H1 (cell line): ENCODE measurements around the gene SLMAP. TPM values are rescaled to one million over a fixed set of nuclear protein-coding genes. Genes with fewer than 3 reads are reported as not detected.

Experiments used
- CTCF ChIA-PET: fragments of 300-600 bp; sonication (Branson Sonifier 250); formaldehyde crosslinking; loops from one replicate; lab custom pipeline; 2021; ENCODE audit not compliant: partially characterized antibody; lab: Charles Lee
- POLR2A ChIA-PET: fragments of 300-600 bp; sonication (Branson Sonifier 250); formaldehyde crosslinking; loops from one replicate; lab custom pipeline; 2021; ENCODE audit warnings: inconsistent platforms; ENCODE audit not compliant: partially characterized antibody; lab: Charles Lee
- DNase-seq, 2 experiments: peaks; one replicate each; pipeline versions ENCODE4 v3.0.0 to v3.0.0-alpha.2; 2010 to 2022; ENCODE audit warnings: low spot score in 2 of 2, low read depth in 1 of 2, mixed read lengths in 1 of 2
- FAIRE-seq: peaks from 2 replicates; lab custom pipeline; 2011; peaks lifted over from hg19 to GRCh38; lab: Jason Lieb, UNC
- H2AFZ ChIP-seq: 2 replicates; pipeline ENCODE4 v1.8.1; 2012; ENCODE audit warnings: low read length, inconsistent platforms
- H2AK5ac ChIP-seq: 2 replicates; pipeline ENCODE4 v1.6.1; 2013; ENCODE audit warnings: low read depth, low read length
- H2BK120ac ChIP-seq: replicated peaks from 2 replicates; pipeline ENCODE3; 2013; ENCODE audit warnings: low read depth, low read length, inconsistent platforms
- H2BK12ac ChIP-seq: 2 replicates; pipeline ENCODE4 v1.6.1; 2013; ENCODE audit warnings: low read depth, low read length
- H2BK15ac ChIP-seq: 2 replicates; pipeline ENCODE4 v1.6.1; 2013; ENCODE audit warnings: low read length
- H2BK20ac ChIP-seq: 2 replicates; pipeline ENCODE4 v1.6.1; 2013; ENCODE audit warnings: low read length
- H2BK5ac ChIP-seq: 2 replicates; pipeline ENCODE4 v1.6.1; 2013; ENCODE audit warnings: low read depth, low read length
- H3K14ac ChIP-seq: 2 replicates; pipeline ENCODE4 v1.6.1; 2013; ENCODE audit warnings: inconsistent platforms; ENCODE audit not compliant: insufficient read length
- H3K18ac ChIP-seq: 2 replicates; pipeline ENCODE4 v1.6.1; 2013; ENCODE audit warnings: low read length; ENCODE audit errors: extremely low read depth
- H3K23ac ChIP-seq: 2 replicates; pipeline ENCODE4 v1.6.1; 2013; ENCODE audit warnings: inconsistent platforms; ENCODE audit not compliant: insufficient read length
- H3K23me2 ChIP-seq: 2 replicates; pipeline ENCODE4 v1.6.1; 2013; ENCODE audit warnings: low read depth, low read length
- H3K27ac ChIP-seq: 2 replicates; pipeline ENCODE4 v1.6.1; 2011; ENCODE audit warnings: low read depth, low read length, inconsistent platforms
- H3K27me3 ChIP-seq, 4 experiments: replicated peaks in 1 of 4; 1 replicate in 1 of 4; 2 replicates in 3 of 4; pipeline versions ENCODE4 v1.6.1 to v1.8.1; 2011 to 2013; ENCODE audit warnings: low read length in 3 of 4, mild to moderate bottlenecking in 3 of 4, inconsistent platforms in 2 of 4, mixed read lengths in 2 of 4, moderate library complexity in 1 of 4; ENCODE audit not compliant: control insufficient read depth in 3 of 4, insufficient read depth in 3 of 4; ENCODE audit errors: extremely low read depth in 1 of 4
- H3K36me3 ChIP-seq, 4 experiments: 2 replicates each; pipeline versions ENCODE4 v1.6.1 to v1.8.1; 2011 to 2013; ENCODE audit warnings: mild to moderate bottlenecking in 4 of 4, low read length in 3 of 4, moderate library complexity in 2 of 4, control low read depth in 1 of 4, inconsistent platforms in 1 of 4; ENCODE audit not compliant: insufficient read depth in 4 of 4, control insufficient read depth in 2 of 4
- H3K4ac ChIP-seq: replicated peaks from 2 replicates; pipeline ENCODE3; 2013; ENCODE audit warnings: low read length, low read depth, mixed read lengths, inconsistent platforms; ENCODE audit not compliant: insufficient read length
- H3K4me1 ChIP-seq, 4 experiments: replicated peaks in 1 of 4; 1 replicate in 1 of 4; 2 replicates in 3 of 4; pipeline versions ENCODE4 v1.6.1 to v1.8.1; 2011 to 2013; ENCODE audit warnings: low read length in 3 of 4, inconsistent platforms in 2 of 4, mixed read lengths in 1 of 4; ENCODE audit not compliant: insufficient read depth in 4 of 4, control insufficient read depth in 3 of 4
- H3K4me2 ChIP-seq, 2 experiments: 2 replicates each; pipeline versions ENCODE4 v1.6.1 to v1.8.1; 2011 to 2013; ENCODE audit warnings: low read depth in 2 of 2, low read length in 2 of 2, control low read depth in 1 of 2, inconsistent platforms in 1 of 2, mild to moderate bottlenecking in 1 of 2; ENCODE audit not compliant: insufficient read depth in 1 of 2
- H3K4me3 ChIP-seq, 4 experiments: fragments of 200-600, 300-600 bp in 1 of 4; sonication (generic), shearing (Covaris generic), sonication (Bioruptor Twin) in 1 of 4; 2 replicates each; pipeline versions ENCODE4 v1.5.1 to v1.8.1; 2011 to 2016; ENCODE audit warnings: low read length in 4 of 4, low read depth in 3 of 4, control low read depth in 2 of 4, inconsistent platforms in 2 of 4, mild to moderate bottlenecking in 2 of 4, mixed read lengths in 1 of 4, moderate library complexity in 1 of 4; ENCODE audit not compliant: insufficient read depth in 2 of 4; ENCODE audit errors: extremely low read depth in 1 of 4
- H3K56ac ChIP-seq: replicated peaks from 2 replicates; pipeline ENCODE3; 2013; ENCODE audit warnings: low read depth, mild to moderate bottlenecking, mixed read lengths, low read length, inconsistent platforms; ENCODE audit not compliant: insufficient read length
- H3K79me1 ChIP-seq: 2 replicates; pipeline ENCODE4 v1.6.1; 2013; ENCODE audit warnings: low read depth, low read length, control low read depth
- H3K79me2 ChIP-seq, 2 experiments: 2 replicates each; pipeline versions ENCODE4 v1.6.1 to v1.8.1; 2012 to 2013; ENCODE audit warnings: low read length in 2 of 2, mild to moderate bottlenecking in 2 of 2, inconsistent platforms in 1 of 2; ENCODE audit not compliant: insufficient read depth in 2 of 2, control insufficient read depth in 1 of 2
- H3K9ac ChIP-seq, 4 experiments: replicated peaks in 1 of 4; 1 replicate in 1 of 4; 2 replicates in 3 of 4; pipeline versions ENCODE4 v1.6.1 to v1.8.1; 2011 to 2013; ENCODE audit warnings: low read depth in 3 of 4, low read length in 3 of 4, control low read depth in 2 of 4, mild to moderate bottlenecking in 2 of 4, moderate library complexity in 2 of 4, inconsistent platforms in 1 of 4; ENCODE audit errors: extremely low read depth in 1 of 4
- H3K9me3 ChIP-seq, 2 experiments: 2 replicates each; pipeline versions ENCODE4 v1.6.1 to v1.8.1; 2012 to 2013; ENCODE audit warnings: mild to moderate bottlenecking in 2 of 2, moderate library complexity in 2 of 2, control low read depth in 1 of 2, inconsistent platforms in 1 of 2, low read depth in 1 of 2, low read length in 1 of 2, mixed read lengths in 1 of 2; ENCODE audit not compliant: insufficient read depth in 2 of 2
- H4K20me1 ChIP-seq, 2 experiments: replicated peaks in 1 of 2; 2 replicates each; pipeline versions ENCODE3 to v1.8.1; 2011 to 2013; ENCODE audit warnings: inconsistent platforms in 2 of 2, low read length in 2 of 2, mild to moderate bottlenecking in 1 of 2; ENCODE audit not compliant: insufficient read depth in 2 of 2, control insufficient read depth in 1 of 2
- H4K5ac ChIP-seq: 2 replicates; pipeline ENCODE4 v1.6.1; 2013; ENCODE audit warnings: low read length, low read depth, mixed read lengths, inconsistent platforms; ENCODE audit not compliant: insufficient read length
- H4K8ac ChIP-seq: 2 replicates; pipeline ENCODE4 v1.8.0; 2013; ENCODE audit warnings: mild to moderate bottlenecking, moderate library complexity, low read length, inconsistent platforms; ENCODE audit not compliant: insufficient read depth; ENCODE audit errors: extremely low read depth
- H4K91ac ChIP-seq: replicated peaks from 2 replicates; pipeline ENCODE3; 2013; ENCODE audit warnings: low read length, mixed read lengths, inconsistent platforms; ENCODE audit not compliant: insufficient read length
- BCL11A ChIP-seq, 2 experiments: IDR thresholded peaks; one replicate each; pipeline ENCODE4 v1.6.1; 2011; ENCODE audit warnings: low read depth in 2 of 2, low read length in 2 of 2, mild to moderate bottlenecking in 2 of 2
- MAFK ChIP-seq: IDR thresholded peaks from 2 replicates; pipeline ENCODE4 v1.6.1; 2012; ENCODE audit warnings: low read depth, mild to moderate bottlenecking, improper control_type of control experiment, low read length
- RNF2 ChIP-seq: fragments of 200-900, 300-1000 bp; sonication (generic); IDR thresholded peaks from 2 replicates; pipeline ENCODE4 v1.7.1; 2016; ENCODE audit warnings: borderline replicate concordance, low read depth, mild to moderate bottlenecking, antibody characterized with exemption, low read length; ENCODE audit not compliant: poor library complexity, severe bottlenecking; ENCODE audit errors: missing control alignments
- USF2 ChIP-seq: IDR thresholded peaks from 2 replicates; pipeline ENCODE4 v1.6.1; 2011; ENCODE audit warnings: low read length, improper control_type of control experiment
- WGBS, 2 experiments: shearing (Covaris generic) in 1 of 2; methylation state at CpG; one replicate each; pipeline versions ENCODE4 v1.1.6 to v1.1.7; 2013 to 2015; ENCODE audit warnings: low lambda C conversion rate in 2 of 2, mixed read lengths in 2 of 2, inconsistent platforms in 1 of 2, low coverage in 1 of 2, missing lambda C conversion rate in 1 of 2; ENCODE audit not compliant: insufficient replicate concordance in 2 of 2, insufficient coverage in 1 of 2, insufficient read length in 1 of 2; ENCODE audit errors: extremely low coverage in 1 of 2, missing lambda C conversion rate in 1 of 2; 5-methylcytosine and 5-hydroxymethylcytosine counted together
- polyA plus RNA-seq, 7 experiments: library from polyadenylated mRNA; depleted of rRNA in 3 of 7; stranded (reverse) in 5 of 7; unstranded in 2 of 7; fragments of >200 nt in 5 of 7; fragments of 200-250 nt in 2 of 7; gene quantifications; 1 replicate in 5 of 7; 2 replicates in 1 of 7; 4 replicates in 1 of 7; pipeline versions ENCODE4 v1.2.1 to v1.2.3, GENCODE V29; 2011 to 2013; ENCODE audit warnings: missing spikeins in 2 of 7, mixed read lengths in 2 of 7
- total RNA-seq: library from RNA; stranded (reverse); fragmentation: NEBNext Ultra II Directional; extraction: Animal tissue kit (Norgen Biotek cat#: 25700); gene quantifications from 2 replicates; pipeline ENCODE4 v1.2.1, GENCODE V29; 2021

SLMAP gene
- total and polyA plus RNA-seq, 2 of the 8 experiments (the other 6 are each of a cell fraction or from before 2014, with no cell fraction given) = 13.6 to 70.4 TPM

GRCh38 chr3:57917601-57918000 lies 161.5 kb downstream of the SLMAP start:
- no peak overlapping the region for H3K18ac ChIP-seq
- no peak overlapping the region for H3K23ac ChIP-seq
- H3K4me3 ChIP-seq = no peak overlapping the region
- H2BK12ac ChIP-seq = no peak overlapping the region
- H3K9ac ChIP-seq = no peak overlapping the region
- H3K36me3 ChIP-seq = peaks cover 3 to 26% (median 15%) of the 10 kb centered on the region in 4 experiments; a peak in 6 of 8 replicates
- no peak overlapping the region for H4K5ac ChIP-seq
- ChIA-PET CTCF (no interaction called here), POLR2A (no interaction called here)
- H3K4ac ChIP-seq = no peak overlapping the region
- 92% methylated on average over 1 of the region's 1 CpG; no CpG with 5 or more reads in 1 of the 2 experiments for WGBS, 2 experiments
- no peak overlapping the region for H2BK15ac ChIP-seq
- no peaks in the 10 kb centered on the region for H3K9me3 ChIP-seq
- H3K4me2 ChIP-seq = no peak overlapping the region
- no peak overlapping the region for H2BK120ac ChIP-seq
- no peak overlapping the region for H3K27ac ChIP-seq
- H4K20me1 ChIP-seq = no peaks in the 10 kb centered on the region
- H4K8ac ChIP-seq = no peak overlapping the region
- FAIRE-seq = no peak
- no peak for DNase-seq
- H4K91ac ChIP-seq = no peak overlapping the region
- H3K79me2 ChIP-seq = no peaks in the 10 kb centered on the region
- no peaks in the 10 kb centered on the region for H3K4me1 ChIP-seq
- H3K23me2 ChIP-seq = no peaks in the 10 kb centered on the region
- H2AFZ ChIP-seq = no peak overlapping the region
- no peak overlapping the region for H3K56ac ChIP-seq
- H3K27me3 ChIP-seq = no peaks in the 10 kb centered on the region
- H2BK20ac ChIP-seq = no peak overlapping the region
- no peak overlapping the region for H3K14ac ChIP-seq
- no peak for TF ChIP-seq BCL11A (IDR thresholded peaks at IDR 0.05; ENCODE audit: low read depth in 2 of 2, low read length in 2 of 2)
- no peak for TF ChIP-seq MAFK
- TF ChIP-seq RNF2 = no peak
- no peak for TF ChIP-seq USF2
- H2BK5ac ChIP-seq = no peak overlapping the region
- no peak overlapping the region for H2AK5ac ChIP-seq
- H3K79me1 ChIP-seq = no peaks in the 10 kb centered on the region
